KMS-11 (cell line): ENCODE results near the gene COL15A1.

Experiments used
- H2AFZ ChIP-seq: fragments of 200-600 bp; sonication (generic); 2 replicates; pipeline ENCODE4 v1.6.1; 2016; ENCODE audit warnings: antibody characterized with exemption, mixed run types, low read depth
- H3K27ac ChIP-seq: fragments of 200-600 bp; sonication (generic); 2 replicates; pipeline ENCODE4 v1.6.1; 2016; ENCODE audit warnings: mild to moderate bottlenecking, mixed run types
- H3K27me3 ChIP-seq: fragments of 200-600 bp; sonication (generic); 2 replicates; pipeline ENCODE4 v1.6.1; 2017; ENCODE audit warnings: mild to moderate bottlenecking, low read depth, mixed run types, moderate library complexity; ENCODE audit not compliant: insufficient read depth
- H3K36me3 ChIP-seq: fragments of 200-600 bp; sonication (generic); 2 replicates; pipeline ENCODE4 v1.6.1; 2017; ENCODE audit warnings: mild to moderate bottlenecking, mixed run types; ENCODE audit not compliant: insufficient read depth
- H3K4me1 ChIP-seq: fragments of 200-600 bp; sonication (generic); 2 replicates; pipeline ENCODE4 v1.6.1; 2016; ENCODE audit warnings: mild to moderate bottlenecking, low read depth, mixed run types; ENCODE audit not compliant: poor library complexity, severe bottlenecking
- H3K4me2 ChIP-seq: fragments of 200-600 bp; sonication (generic); 2 replicates; pipeline ENCODE4 v1.7.0; 2016; ENCODE audit warnings: mild to moderate bottlenecking, mixed run types
- H3K4me3 ChIP-seq: fragments of 200-600 bp; sonication (generic); IDR thresholded peaks from 2 replicates; pipeline ENCODE4 v1.6.1; 2017; ENCODE audit warnings: low read depth, low read length, mixed read lengths; ENCODE audit not compliant: insufficient read depth
- H3K79me2 ChIP-seq: fragments of 200-600 bp; sonication (generic); 2 replicates; pipeline ENCODE4 v1.6.1; 2016; ENCODE audit warnings: low read depth, mixed run types; ENCODE audit not compliant: insufficient read depth
- H3K9ac ChIP-seq: fragments of 200-600 bp; sonication (generic); 2 replicates; pipeline ENCODE4 v1.6.1; 2016; ENCODE audit warnings: mild to moderate bottlenecking, mixed run types
- H4K20me1 ChIP-seq: fragments of 200-600 bp; sonication (generic); 2 replicates; pipeline ENCODE4 v1.6.1; 2016; ENCODE audit warnings: mild to moderate bottlenecking, mixed run types; ENCODE audit not compliant: insufficient read depth
- CTCF ChIP-seq: fragments of 200-600 bp; sonication (generic); conservative IDR thresholded peaks from 2 replicates; pipeline ENCODE4 v1.6.1; 2017; ENCODE audit warnings: low read depth, mild to moderate bottlenecking, antibody characterized with exemption, low read length, moderate library complexity, mixed read lengths

Gene COL15A1

GRCh38 chr9:98922721-98923435, 20.8 kb upstream of the COL15A1 start:
- H3K4me3 ChIP-seq = no peak overlapping the region
- no peak overlapping the region for H3K27ac ChIP-seq
- 0 out of 2 replicates have a peak overlapping the region, but pooled peaks have one; percentile 27 for H2AFZ ChIP-seq
- no peak for TF ChIP-seq CTCF
- no peaks in the 10 kb centered on the region for H4K20me1 ChIP-seq
- H3K27me3 ChIP-seq = no peaks in the 10 kb centered on the region
- no peaks in the 10 kb centered on the region for H3K36me3 ChIP-seq
- peak overlapping the region; percentile 46 for H3K4me2 ChIP-seq
- no peaks in the 10 kb centered on the region for H3K79me2 ChIP-seq
- H3K4me1 ChIP-seq = peaks cover 13% of the 10 kb centered on the region
- H3K9ac ChIP-seq = no peak overlapping the region

DNA sequence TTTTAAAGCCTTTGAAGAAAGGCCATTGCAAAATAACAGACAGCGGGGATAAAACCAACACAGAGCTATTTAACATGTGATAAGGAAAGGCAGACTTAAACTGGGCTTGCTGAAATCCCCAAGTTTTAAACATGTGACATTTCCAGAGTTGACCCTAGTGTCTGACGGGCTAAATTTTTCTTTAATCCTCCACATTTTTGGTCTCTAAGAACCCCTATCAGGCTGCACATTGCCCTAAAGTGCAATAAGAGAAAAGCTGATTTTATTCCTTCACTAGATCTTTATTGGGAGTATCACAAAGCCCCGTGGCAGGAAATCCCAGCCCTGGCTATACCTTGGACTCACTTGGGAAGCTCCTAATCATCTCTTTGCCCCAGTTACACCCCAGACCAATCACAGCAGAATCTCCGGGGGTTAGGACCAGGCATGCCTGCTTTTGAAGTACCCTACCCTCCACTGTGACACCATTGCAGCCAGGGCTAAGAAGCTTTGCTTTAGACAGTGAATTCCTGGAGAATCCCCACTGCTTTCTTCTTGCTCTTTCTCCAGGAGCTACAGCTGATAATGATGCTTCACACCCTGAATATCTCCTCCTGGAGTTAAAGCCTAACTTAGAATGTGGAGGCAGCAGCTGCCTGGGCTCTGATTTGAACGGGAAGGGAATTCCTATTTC, 20.1 kb upstream of the COL15A1 start:
- no peak for TF ChIP-seq CTCF
- Histone ChIP-seq H3K4me2 (peak overlapping the region; percentile 46; the same call in 1 of the 2 replicates), H3K4me3 (no peak overlapping the region), H3K27me3 (no peaks in the 10 kb centered on the region), H3K79me2 (no peaks in the 10 kb centered on the region), H2AFZ (no peak overlapping the region), H3K27ac (no peak overlapping the region), H3K9ac (no peak overlapping the region), H3K4me1 (peaks cover 20% of the 10 kb centered on the region), H4K20me1 (no peaks in the 10 kb centered on the region), H3K36me3 (no peaks in the 10 kb centered on the region)

- Histone ChIP-seq H4K20me1 (no peaks in the 10 kb centered on the region), H3K4me3 (no peak overlapping the region), H3K4me2 (no peak overlapping the region), H2AFZ (no peak overlapping the region), H3K27me3 (no peaks in the 10 kb centered on the region), H3K4me1 (peaks cover 30% of the 10 kb centered on the region), H3K27ac (no peak overlapping the region), H3K79me2 (no peaks in the 10 kb centered on the region), H3K9ac (no peak overlapping the region), H3K36me3 (no peaks in the 10 kb centered on the region)
- TF ChIP-seq CTCF = no peak
These were observed 18.5 kb upstream of the COL15A1 start for GRCh38 chr9:98924946-98925820.

GRCh38 chr9:98925956-98926355, 17.8 kb upstream of the COL15A1 start:
- H3K4me2 ChIP-seq = no peak overlapping the region
- no peaks in the 10 kb centered on the region for H3K36me3 ChIP-seq

More at GRCh38 chr9:98925956-98926355, 17.8 kb upstream of the COL15A1 start:
- Histone ChIP-seq H4K20me1 (no peaks in the 10 kb centered on the region), H3K9ac (no peak overlapping the region), H2AFZ (no peak overlapping the region), H3K27ac (no peak overlapping the region), H3K27me3 (no peaks in the 10 kb centered on the region), H3K79me2 (no peaks in the 10 kb centered on the region), H3K4me1 (peaks cover 30% of the 10 kb centered on the region), H3K4me3 (no peak overlapping the region)
- TF ChIP-seq CTCF = no peak
